Calu3 (cell line): ENCODE data around the gene NECTIN4. TPM values are rescaled to one million over a fixed set of nuclear protein-coding genes. Genes with fewer than 3 reads are reported as not detected.
A peak's percentile ranks its signal among the peaks of the same experiment; 100 is the strongest.

Experiments
- BruUV-seq: library from RNA; stranded (reverse); fragments of 400-500 nt; replicated peaks from 2 replicates; lab custom pipeline; 2021; lab: Mats Ljungman, UMichigan
- CTCF ChIA-PET: fragments of 300-600 bp; sonication (Branson Sonifier 250); formaldehyde crosslinking; loops from one replicate; lab custom pipeline; 2022; ENCODE audit warnings: antibody characterized with exemption; lab: Charles Lee
- DNase-seq: peaks from one replicate; pipeline ENCODE4 v3.0.0; 2022
- H3K27ac Mint-ChIP-seq: one replicate; pipeline ENCODE4 v1.8.0; 2022; ENCODE audit warnings: mixed read lengths; ENCODE audit not compliant: unreplicated experiment
- H3K27me3 Mint-ChIP-seq: one replicate; pipeline ENCODE4 v1.8.0; 2022; ENCODE audit warnings: mixed read lengths; ENCODE audit not compliant: unreplicated experiment
- H3K36me3 Mint-ChIP-seq: one replicate; pipeline ENCODE4 v1.8.0; 2022; ENCODE audit warnings: mild to moderate bottlenecking, moderate library complexity, mixed read lengths; ENCODE audit not compliant: insufficient read depth, unreplicated experiment
- H3K4me1 Mint-ChIP-seq: one replicate; pipeline ENCODE4 v1.8.0; 2022; ENCODE audit warnings: mild to moderate bottlenecking, low read depth, mixed read lengths; ENCODE audit not compliant: unreplicated experiment
- H3K4me3 Mint-ChIP-seq: one replicate; pipeline ENCODE4 v1.8.0; 2022; ENCODE audit warnings: mild to moderate bottlenecking, low read depth, moderate library complexity, mixed read lengths; ENCODE audit not compliant: unreplicated experiment
- H3K9me3 Mint-ChIP-seq: one replicate; pipeline ENCODE4 v1.8.0; 2022; ENCODE audit warnings: low read depth, mixed read lengths; ENCODE audit not compliant: unreplicated experiment
- intact Hi-C: fragments of 100-400 bp; cut with micrococcal nuclease; formaldehyde crosslinking; loops from one replicate; pipeline ENCODE4 v1.10.0; 2022; ENCODE audit not compliant: unreplicated experiment
- total RNA-seq: library from RNA; stranded (reverse); gene quantifications from 2 replicates; pipeline ENCODE4 v1.2.3, GENCODE V29; 2022
- TF ChIP-seq, protein P1 (sequence below): fragments of 200-600 bp; IDR thresholded peaks from one replicate; pipeline ENCODE4 v1.8.0; 2022; ENCODE audit warnings: antibody characterized with exemption; ENCODE audit not compliant: unreplicated experiment

Gene NECTIN4
- total RNA-seq, 1 experiment from 2014 or later = 24.9 TPM

DNA sequence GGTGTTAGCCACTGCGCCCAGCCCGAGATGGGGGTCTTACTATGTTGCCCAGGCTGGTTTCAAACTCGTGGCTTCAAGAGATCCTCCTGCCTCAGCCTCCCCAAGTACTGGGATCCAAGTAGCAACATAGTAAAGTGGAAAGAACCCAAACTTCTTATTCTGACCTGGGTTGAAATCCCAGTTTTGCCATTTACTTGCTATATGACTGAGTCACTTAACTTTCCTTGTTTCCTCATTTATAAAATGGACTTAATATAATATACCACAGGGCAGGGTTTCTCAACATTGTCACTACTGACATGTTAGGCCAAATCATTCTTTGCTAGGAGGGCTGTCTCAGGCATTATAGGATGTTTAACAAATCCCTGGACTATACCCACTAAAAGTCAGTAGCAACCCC lies 21.8 kb upstream of the NECTIN4 start:
- H3K36me3 Mint-ChIP-seq = peaks cover 29% of the 10 kb centered on the region
- no peaks in the 10 kb centered on the region for H3K9me3 Mint-ChIP-seq
- no TSS peak for BruUV-seq
- H3K27me3 Mint-ChIP-seq = no peaks in the 10 kb centered on the region
- intact Hi-C loops = no loop called here
- no peak overlapping the region for H3K4me3 Mint-ChIP-seq
- TF ChIP-seq, protein P1, sequence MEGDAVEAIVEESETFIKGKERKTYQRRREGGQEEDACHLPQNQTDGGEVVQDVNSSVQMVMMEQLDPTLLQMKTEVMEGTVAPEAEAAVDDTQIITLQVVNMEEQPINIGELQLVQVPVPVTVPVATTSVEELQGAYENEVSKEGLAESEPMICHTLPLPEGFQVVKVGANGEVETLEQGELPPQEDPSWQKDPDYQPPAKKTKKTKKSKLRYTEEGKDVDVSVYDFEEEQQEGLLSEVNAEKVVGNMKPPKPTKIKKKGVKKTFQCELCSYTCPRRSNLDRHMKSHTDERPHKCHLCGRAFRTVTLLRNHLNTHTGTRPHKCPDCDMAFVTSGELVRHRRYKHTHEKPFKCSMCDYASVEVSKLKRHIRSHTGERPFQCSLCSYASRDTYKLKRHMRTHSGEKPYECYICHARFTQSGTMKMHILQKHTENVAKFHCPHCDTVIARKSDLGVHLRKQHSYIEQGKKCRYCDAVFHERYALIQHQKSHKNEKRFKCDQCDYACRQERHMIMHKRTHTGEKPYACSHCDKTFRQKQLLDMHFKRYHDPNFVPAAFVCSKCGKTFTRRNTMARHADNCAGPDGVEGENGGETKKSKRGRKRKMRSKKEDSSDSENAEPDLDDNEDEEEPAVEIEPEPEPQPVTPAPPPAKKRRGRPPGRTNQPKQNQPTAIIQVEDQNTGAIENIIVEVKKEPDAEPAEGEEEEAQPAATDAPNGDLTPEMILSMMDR = no peak
- H3K27ac Mint-ChIP-seq = no peak overlapping the region
- CTCF ChIA-PET = no interaction called here
- DNase-seq = no peak
- H3K4me1 Mint-ChIP-seq = peaks cover 46% of the 10 kb centered on the region

DNA sequence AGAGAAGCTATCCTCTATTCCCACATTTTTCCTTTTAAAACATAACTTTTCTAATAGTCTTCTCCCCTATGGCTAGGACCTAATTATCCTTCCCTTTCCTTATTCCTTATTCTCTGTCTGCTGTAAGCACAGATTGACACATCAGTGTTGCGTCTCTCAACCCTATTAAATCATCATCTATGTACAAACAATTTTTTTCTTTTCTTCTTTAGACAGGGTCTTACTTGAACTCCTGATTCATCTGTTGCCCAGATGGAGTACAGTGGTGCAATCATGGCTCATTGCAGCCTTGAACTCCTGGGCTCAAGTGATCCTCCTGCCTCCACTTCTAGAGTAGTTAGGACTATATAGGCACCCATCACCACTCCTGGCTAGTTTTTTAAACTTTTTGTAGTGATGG lies 17.1 kb upstream of the NECTIN4 start:
- CTCF ChIA-PET = no interaction called here
- TF ChIP-seq, protein P1 = no peak
- H3K4me1 Mint-ChIP-seq = peaks cover 9% of the 10 kb centered on the region
- intact Hi-C loops = no loop called here
- H3K9me3 Mint-ChIP-seq = no peaks in the 10 kb centered on the region
- H3K4me3 Mint-ChIP-seq = no peak overlapping the region
- no peak overlapping the region for H3K27ac Mint-ChIP-seq
- H3K27me3 Mint-ChIP-seq = no peaks in the 10 kb centered on the region
- no TSS peak for BruUV-seq
- DNase-seq = no peak
- H3K36me3 Mint-ChIP-seq = peaks cover 28% of the 10 kb centered on the region

DNA sequence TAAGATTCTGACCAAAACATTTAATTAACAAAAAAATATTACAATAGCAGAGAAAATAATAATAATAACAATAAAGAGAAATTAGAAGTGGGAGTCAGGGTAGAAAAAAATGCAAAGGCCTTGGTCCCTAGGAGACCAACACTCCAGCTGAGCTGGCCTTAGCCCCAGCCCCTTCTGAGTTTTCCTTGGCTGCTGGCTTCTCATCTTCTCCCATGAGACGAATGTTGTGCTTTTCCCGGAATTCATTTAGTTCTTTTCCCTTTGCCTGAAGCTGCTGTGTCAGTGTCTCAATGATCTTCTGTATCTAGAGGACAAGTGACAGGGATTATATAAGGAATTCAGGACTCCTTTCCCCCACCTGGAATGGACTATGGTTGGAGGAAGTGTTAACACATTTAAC lies 11.2 kb upstream of the NECTIN4 start:
- CTCF ChIA-PET = no interaction called here
- Mint-ChIP-seq H3K27ac (no peak overlapping the region), H3K9me3 (no peaks in the 10 kb centered on the region), H3K4me3 (no peak overlapping the region), H3K36me3 (peaks cover 44% of the 10 kb centered on the region), H3K4me1 (peaks cover 34% of the 10 kb centered on the region), H3K27me3 (no peaks in the 10 kb centered on the region)
- no TSS peak for BruUV-seq
- no peak for DNase-seq
- TF ChIP-seq, protein P1 = no peak
- intact Hi-C loops = no loop called here

DNA sequence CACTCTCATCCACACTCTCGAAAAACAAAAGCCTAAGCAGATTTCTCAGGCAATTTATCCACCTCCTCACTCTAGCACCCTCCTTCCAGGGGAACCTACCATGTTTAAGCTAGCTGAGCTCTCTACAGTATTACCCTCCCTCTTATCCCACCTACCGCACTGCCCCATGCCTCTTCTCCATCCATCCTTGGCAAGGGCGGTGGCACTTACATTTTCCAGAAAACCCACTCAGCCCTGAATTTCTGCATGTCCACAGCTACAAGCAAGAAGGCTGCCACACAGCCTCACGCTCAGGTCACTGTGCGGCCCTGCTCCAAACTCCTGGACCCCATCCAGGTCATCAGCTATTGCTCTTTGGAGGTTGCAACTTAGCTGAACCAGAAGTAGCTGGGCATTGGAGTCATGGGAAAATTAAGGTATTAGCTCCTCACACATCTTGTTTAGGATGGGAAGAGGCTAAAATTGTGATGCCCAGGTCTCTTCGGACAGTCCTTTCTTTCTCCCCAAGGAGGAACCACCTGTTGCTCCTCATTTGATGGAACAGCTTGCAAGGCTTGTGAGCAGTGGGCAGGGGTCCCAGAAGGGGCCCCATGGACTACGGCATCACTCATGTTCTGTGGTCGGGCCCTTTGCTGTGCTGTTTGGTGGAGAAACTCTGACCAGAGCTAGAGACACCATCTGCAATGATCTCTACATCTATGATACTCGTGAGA lies 9.9 kb upstream of the NECTIN4 start:
- Mint-ChIP-seq H3K27ac (peak overlapping the region; percentile 48), H3K4me1 (peaks cover 34% of the 10 kb centered on the region), H3K4me3 (peak overlapping the region; percentile 83), H3K9me3 (no peaks in the 10 kb centered on the region), H3K27me3 (no peaks in the 10 kb centered on the region), H3K36me3 (peaks cover 32% of the 10 kb centered on the region)
- CTCF ChIA-PET = interaction anchor here (1.0 to 4.0 kb wide), 4 partner anchors 18 to 60 kb away, joined by 3 to 56 read pairs (median 4); partner anchors contain the start of genes DEDD, NIT1, PFDN2 and TSTD1
- DNase-seq = no peak
- intact Hi-C loops = loop anchor here (5.0 kb wide), 1 partner anchor 37 kb away; no protein-coding TSS in a partner anchor
- BruUV-seq = no TSS peak
- TF ChIP-seq, protein P1 = no peak
